ENCODE data around the gene ST13. TPM values are rescaled to one million over a fixed set of nuclear protein-coding genes. Genes with fewer than 3 reads are reported as not detected.
"Not testable (repeated sequence)": the region's sequence is repeated elsewhere in the genome, so short reads cannot be mapped to it uniquely, and the experiment has no call there.

Gene ST13
- total RNA-seq, 1 donor from 2014 or later = 302 TPM

DNA sequence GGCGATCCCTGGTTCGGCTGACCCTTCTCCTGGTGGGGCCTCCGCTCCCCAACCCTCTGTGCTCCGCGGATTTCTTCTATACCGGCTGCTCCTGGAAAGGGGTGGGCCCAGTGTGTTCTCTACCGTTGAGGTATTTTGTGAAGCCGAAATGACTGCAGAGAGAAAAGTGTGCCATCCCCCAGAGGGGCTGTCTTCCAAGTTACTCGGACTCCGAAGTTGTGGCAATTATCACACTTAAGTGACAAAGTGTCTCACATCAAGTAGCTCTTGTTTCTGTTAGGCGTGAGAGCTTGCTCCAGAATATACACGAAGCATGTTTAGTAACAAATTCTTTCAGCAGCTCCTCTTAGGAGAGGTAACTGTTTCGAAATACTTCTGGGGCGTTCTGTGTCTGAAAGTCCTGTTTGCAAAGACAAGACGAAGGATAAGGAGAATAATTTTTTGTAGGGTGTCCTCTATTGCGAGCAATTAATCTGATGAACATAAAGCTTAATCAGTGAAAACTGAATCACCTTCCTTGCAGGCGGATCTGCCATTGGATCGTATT, 943 bp upstream of the ST13 start:
- peak overlapping the region; percentile 99 for H3K27ac Mint-ChIP-seq (ENCODE audit: unreplicated experiment)
- H3K36me3 Mint-ChIP-seq (ENCODE audit: low read depth, unreplicated experiment) = peaks cover 7% of the 10 kb centered on the region
- H3K27me3 Mint-ChIP-seq (ENCODE audit: unreplicated experiment) = peaks cover 4% of the 10 kb centered on the region
- no peak for TF ChIP-seq CTCF (IDR thresholded peaks at IDR 0.05; ENCODE audit: unreplicated experiment)
- peak overlapping the region; percentile 100 for H3K4me3 Mint-ChIP-seq (ENCODE audit: unreplicated experiment)
- DNase-seq (ENCODE audit: low spot score) = no peak
- peaks cover 26% of the 10 kb centered on the region for H3K4me1 Mint-ChIP-seq (ENCODE audit: unreplicated experiment)
- no peaks in the 10 kb centered on the region for H3K9me3 Mint-ChIP-seq (ENCODE audit: unreplicated experiment)

DNA sequence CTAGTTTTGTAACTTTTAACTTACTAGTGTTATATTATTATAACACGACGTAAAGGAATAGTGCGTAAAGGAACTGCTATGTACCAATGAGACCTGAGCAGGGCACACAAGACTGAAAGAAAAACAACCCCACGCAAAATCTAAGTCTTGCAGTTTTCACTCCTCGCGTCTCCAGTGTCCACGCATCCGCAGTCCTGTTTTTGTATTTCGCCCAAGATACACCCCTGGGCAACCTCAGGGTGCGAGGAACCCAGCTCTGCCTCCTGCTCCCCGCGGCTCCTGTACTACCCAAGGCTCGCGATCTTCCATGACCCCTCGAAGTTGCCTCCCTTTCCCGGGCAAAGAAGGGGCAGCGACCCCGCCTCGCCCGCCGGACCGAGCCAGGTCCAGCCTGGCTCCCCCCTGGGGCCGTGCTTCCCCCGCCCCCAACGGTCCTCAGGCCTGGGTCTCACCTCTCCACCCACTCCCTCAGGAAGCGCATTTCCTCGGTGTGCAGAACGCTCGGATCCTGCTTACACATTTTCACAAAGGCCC, 393 bp downstream of the ST13 start:
- peak; percentile 44 for DNase-seq (ENCODE audit: low spot score)
- H3K4me1 Mint-ChIP-seq (ENCODE audit: unreplicated experiment) = peaks cover 26% of the 10 kb centered on the region
- H3K27me3 Mint-ChIP-seq (ENCODE audit: unreplicated experiment) = peaks cover 4% of the 10 kb centered on the region
- H3K9me3 Mint-ChIP-seq (ENCODE audit: unreplicated experiment) = no peaks in the 10 kb centered on the region
- H3K4me3 Mint-ChIP-seq (ENCODE audit: unreplicated experiment) = peak overlapping the region; percentile 100
- peak overlapping the region; percentile 98 for H3K27ac Mint-ChIP-seq (ENCODE audit: unreplicated experiment)
- TF ChIP-seq CTCF (IDR thresholded peaks at IDR 0.05; ENCODE audit: unreplicated experiment) = no peak
- H3K36me3 Mint-ChIP-seq (ENCODE audit: low read depth, unreplicated experiment) = peaks cover 7% of the 10 kb centered on the region

DNA sequence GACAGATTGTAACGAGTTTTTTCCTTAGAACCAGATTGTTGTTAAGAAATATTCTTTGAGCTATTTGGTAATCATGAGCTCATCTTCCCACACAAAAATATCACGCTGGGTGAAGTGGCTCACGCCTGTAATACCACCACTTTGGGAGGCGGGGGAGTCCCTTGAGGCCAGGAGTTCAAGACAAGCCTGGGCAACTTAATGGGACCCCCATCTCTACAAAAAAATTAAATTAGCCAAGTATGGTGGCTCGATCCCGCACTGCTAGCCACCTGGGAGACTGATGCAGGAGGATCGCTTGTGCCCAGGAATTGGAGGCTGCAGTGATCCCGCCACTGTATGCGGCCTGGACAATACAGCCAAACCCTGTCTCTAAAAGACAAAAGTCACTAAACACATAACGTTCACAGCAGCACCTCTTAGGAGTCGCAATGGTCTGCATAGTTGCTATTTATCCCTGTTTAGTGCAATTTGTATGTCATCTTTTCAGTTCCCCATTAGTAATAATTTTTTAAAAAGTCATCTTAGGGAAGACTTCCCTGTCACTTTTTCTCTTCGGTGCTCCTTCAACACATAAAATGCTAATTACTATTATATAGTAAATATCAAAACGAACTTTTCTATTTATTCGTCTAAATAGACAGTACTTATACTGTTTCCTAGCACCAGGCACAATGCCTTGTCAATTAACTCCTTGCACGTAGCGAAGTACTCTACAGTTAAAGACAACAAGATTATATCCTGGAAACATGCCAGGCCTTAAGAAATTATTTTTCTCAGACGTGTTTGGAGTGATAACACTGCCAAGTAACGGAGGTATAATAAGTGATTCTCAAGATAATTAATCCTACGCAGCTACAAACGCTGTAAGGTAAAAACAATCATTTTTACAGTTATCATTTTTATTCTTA, 1.1 kb downstream of the ST13 start:
- Mint-ChIP-seq H3K4me3 (ENCODE audit: unreplicated experiment) (peak overlapping the region; percentile 100), H3K27me3 (ENCODE audit: unreplicated experiment) (peaks cover 4% of the 10 kb centered on the region), H3K4me1 (ENCODE audit: unreplicated experiment) (peaks cover 26% of the 10 kb centered on the region), H3K27ac (ENCODE audit: unreplicated experiment) (peak overlapping the region; percentile 67), H3K36me3 (ENCODE audit: low read depth, unreplicated experiment) (peaks cover 8% of the 10 kb centered on the region), H3K9me3 (ENCODE audit: unreplicated experiment) (no peaks in the 10 kb centered on the region)
- TF ChIP-seq CTCF (IDR thresholded peaks at IDR 0.05; ENCODE audit: unreplicated experiment) = no peak
- no peak for DNase-seq (ENCODE audit: low spot score)

GRCh38 chr22:40853961-40854360, 2.5 kb downstream of the ST13 start:
- Mint-ChIP-seq H3K27me3 (ENCODE audit: unreplicated experiment) (peaks cover 1% of the 10 kb centered on the region), H3K4me3 (ENCODE audit: unreplicated experiment) (no peak overlapping the region), H3K9me3 (ENCODE audit: unreplicated experiment) (no peaks in the 10 kb centered on the region), H3K27ac (ENCODE audit: unreplicated experiment) (no peak overlapping the region), H3K4me1 (ENCODE audit: unreplicated experiment) (peaks cover 26% of the 10 kb centered on the region), H3K36me3 (ENCODE audit: low read depth, unreplicated experiment) (peaks cover 10% of the 10 kb centered on the region)
- DNase-seq (ENCODE audit: low spot score) = no peak
- no peak for TF ChIP-seq CTCF (IDR thresholded peaks at IDR 0.05; ENCODE audit: unreplicated experiment)

GRCh38 chr22:40853333-40853732, 3.1 kb downstream of the ST13 start:
- H3K9me3 Mint-ChIP-seq (ENCODE audit: unreplicated experiment) = no peaks in the 10 kb centered on the region
- no peak for DNase-seq (ENCODE audit: low spot score)
- H3K4me3 Mint-ChIP-seq (ENCODE audit: unreplicated experiment) = peak overlapping the region; percentile 28
- no peaks in the 10 kb centered on the region for H3K27me3 Mint-ChIP-seq (ENCODE audit: unreplicated experiment)
- H3K4me1 Mint-ChIP-seq (ENCODE audit: unreplicated experiment) = peaks cover 26% of the 10 kb centered on the region
- no peak for TF ChIP-seq CTCF (IDR thresholded peaks at IDR 0.05; ENCODE audit: unreplicated experiment)
- H3K27ac Mint-ChIP-seq (ENCODE audit: unreplicated experiment) = peak overlapping the region; percentile 24
- peaks cover 10% of the 10 kb centered on the region for H3K36me3 Mint-ChIP-seq (ENCODE audit: low read depth, unreplicated experiment)

DNA sequence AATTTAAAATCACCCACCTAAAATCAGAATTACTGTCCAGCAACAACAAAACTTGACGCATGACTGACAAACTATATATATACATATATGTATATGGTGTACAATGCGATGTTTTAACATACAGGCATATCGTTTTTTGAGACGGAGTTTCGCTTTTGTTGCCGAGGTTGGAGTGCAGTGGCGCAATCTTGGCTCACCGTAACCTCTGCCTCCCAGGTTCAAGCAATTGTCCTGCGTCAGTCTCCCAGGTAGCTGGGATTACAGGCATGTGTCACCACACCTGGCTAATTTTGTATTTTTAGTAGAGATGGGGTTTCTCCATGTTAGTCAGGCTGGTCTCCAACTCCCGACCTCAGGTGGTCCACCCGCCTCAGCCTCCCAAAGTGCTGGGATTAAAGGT, 10.6 kb downstream of the ST13 start:
- not testable (repeated sequence) for DNase-seq (ENCODE audit: low spot score); H3K27ac Mint-ChIP-seq (ENCODE audit: unreplicated experiment); H3K9me3 Mint-ChIP-seq (ENCODE audit: unreplicated experiment); H3K27me3 Mint-ChIP-seq (ENCODE audit: unreplicated experiment); H3K4me1 Mint-ChIP-seq (ENCODE audit: unreplicated experiment); H3K4me3 Mint-ChIP-seq (ENCODE audit: unreplicated experiment)
- peaks cover 19% of the 10 kb centered on the region for H3K36me3 Mint-ChIP-seq (ENCODE audit: low read depth, unreplicated experiment)

Measured in endothelial cell (in vitro differentiated cells).